ENCODE results near the gene BIRC6.
"Not testable (repeated sequence)": the region's sequence is repeated elsewhere in the genome, so short reads cannot be mapped to it uniquely, and the experiment has no call there.

The BIRC6 gene

DNA sequence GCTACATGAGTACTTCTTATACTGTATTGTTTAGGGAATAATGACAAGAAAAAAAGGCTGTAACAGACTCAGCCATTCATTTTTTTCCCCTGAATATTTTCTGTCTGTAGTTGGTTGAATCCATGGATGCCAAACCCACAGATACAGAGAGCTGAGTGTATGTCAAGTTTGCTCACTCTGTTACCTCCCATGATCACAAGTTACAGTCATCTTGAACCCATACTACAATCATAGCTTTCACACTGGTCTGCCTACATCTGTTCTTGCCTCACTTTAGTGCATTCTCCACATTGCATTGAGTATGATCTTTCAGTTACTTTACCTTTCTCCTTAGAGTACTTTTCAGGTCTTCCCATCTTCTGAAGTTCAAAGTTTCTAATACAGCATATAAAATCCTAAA is 94.0 kb downstream of the BIRC6 start:
- H3K9me3 ChIP-seq (ENCODE audit: control insufficient read depth in 2 of 2, low read length in 2 of 2), result no peaks in the 10 kb centered on the region
- H3K4me1 ChIP-seq (ENCODE audit: control insufficient read depth, insufficient read depth, low read length), result no peaks in the 10 kb centered on the region
- H3K36me3 ChIP-seq (ENCODE audit: control insufficient read depth in 2 of 2, insufficient read depth in 2 of 2, low read length in 2 of 2), result peaks cover 16 to 18% of the 10 kb centered on the region in 2 donors
- no peak overlapping the region for H3K9ac ChIP-seq (ENCODE audit: low read length in 2 of 2)
- no peak overlapping the region for H3K27ac ChIP-seq (ENCODE audit: low read length)
- no peak overlapping the region for H3K4me3 ChIP-seq (ENCODE audit: low read length in 2 of 2)
- H3K27me3 ChIP-seq (ENCODE audit: control insufficient read depth in 1 of 2, insufficient read depth in 2 of 2, low read length in 2 of 2), result no peaks in the 10 kb centered on the region

DNA sequence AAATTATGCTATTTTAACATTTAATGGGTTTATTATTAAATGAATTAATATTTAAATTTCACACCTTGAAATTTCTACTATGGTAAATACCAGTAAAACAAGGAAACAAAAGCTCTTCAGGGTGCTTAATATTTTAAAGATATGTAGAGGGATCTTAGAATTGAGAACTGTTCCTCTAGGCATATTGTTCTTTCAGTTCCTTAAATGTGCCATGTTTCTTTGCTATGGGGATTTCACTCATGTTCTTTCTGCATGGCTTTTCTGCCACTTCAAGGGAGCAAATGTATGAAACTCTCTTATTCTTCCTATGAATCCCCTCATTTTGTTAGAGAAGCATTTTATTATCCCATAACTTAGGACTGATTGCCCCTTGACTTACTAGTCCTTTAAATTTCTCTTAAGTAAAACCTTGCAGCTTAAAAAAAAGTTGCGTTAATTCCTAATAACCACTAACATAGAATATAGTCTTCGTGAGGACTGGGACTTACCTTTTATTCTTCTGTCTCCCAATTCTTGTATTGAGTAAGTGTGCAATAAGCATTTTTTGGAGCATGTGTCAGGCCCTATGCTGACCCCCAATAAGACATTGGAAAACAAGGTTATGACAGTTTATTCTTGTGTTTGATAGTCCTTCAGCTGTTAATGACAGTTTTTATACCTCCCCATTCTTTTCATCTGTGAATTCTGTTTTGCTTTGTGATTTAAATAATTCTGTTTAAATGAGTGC is 95.7 kb downstream of the BIRC6 start:
- Histone ChIP-seq H3K4me3 (ENCODE audit: low read length in 2 of 2) (no peak overlapping the region), H3K27ac (ENCODE audit: low read length) (no peak overlapping the region), H3K4me1 (ENCODE audit: control insufficient read depth, insufficient read depth, low read length) (no peaks in the 10 kb centered on the region), H3K9ac (ENCODE audit: low read length in 2 of 2) (no peak overlapping the region), H3K36me3 (ENCODE audit: control insufficient read depth in 2 of 2, insufficient read depth in 2 of 2, low read length in 2 of 2) (peaks cover 11 to 18% of the 10 kb centered on the region in 2 donors), H3K27me3 (ENCODE audit: control insufficient read depth in 1 of 2, insufficient read depth in 2 of 2, low read length in 2 of 2) (no peaks in the 10 kb centered on the region), H3K9me3 (ENCODE audit: control insufficient read depth in 2 of 2, low read length in 2 of 2) (no peaks in the 10 kb centered on the region)

DNA sequence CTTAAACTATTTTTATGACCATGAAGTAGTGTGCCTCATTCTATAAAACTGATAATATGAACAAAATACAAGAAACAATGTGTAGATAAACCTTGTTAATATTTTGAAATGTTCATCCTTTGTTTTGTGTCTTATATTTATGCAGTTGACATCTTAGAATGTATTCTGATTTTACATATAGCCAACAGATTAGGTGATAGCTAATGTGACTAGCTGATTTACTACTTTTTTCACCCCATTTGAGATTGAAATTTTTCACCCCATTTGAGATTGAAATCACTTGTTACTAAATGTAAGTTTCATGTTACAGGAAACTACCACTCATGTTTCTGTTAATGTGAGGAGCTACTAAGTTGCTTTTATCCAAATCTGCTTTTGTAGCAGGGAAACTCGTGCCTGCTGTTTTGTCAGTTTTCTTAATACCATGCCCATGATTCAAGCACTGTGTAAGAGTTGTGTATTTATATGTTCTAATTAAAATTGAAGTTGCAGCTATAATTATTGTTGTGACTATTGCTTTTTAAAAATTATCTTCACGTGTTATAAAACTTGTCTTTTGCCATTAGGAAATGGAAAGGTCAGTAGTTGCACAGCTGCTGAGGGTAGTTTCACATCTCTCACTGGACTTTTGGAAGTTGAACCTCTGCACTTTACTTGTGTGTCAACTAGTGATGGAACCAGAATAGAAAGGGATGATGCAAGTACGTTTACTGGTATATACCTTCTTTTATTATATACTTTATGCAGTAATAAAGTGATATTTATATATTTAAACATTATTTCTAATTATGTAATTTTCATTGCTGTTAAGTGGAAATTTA is 96.6 kb downstream of the BIRC6 start:
- no peak overlapping the region for H3K9ac ChIP-seq (ENCODE audit: low read length in 2 of 2)
- no peaks in the 10 kb centered on the region for H3K27me3 ChIP-seq (ENCODE audit: control insufficient read depth in 1 of 2, insufficient read depth in 2 of 2, low read length in 2 of 2)
- no peaks in the 10 kb centered on the region for H3K4me1 ChIP-seq (ENCODE audit: control insufficient read depth, insufficient read depth, low read length)
- no peak overlapping the region for H3K4me3 ChIP-seq (ENCODE audit: low read length in 2 of 2)
- H3K36me3 ChIP-seq (ENCODE audit: control insufficient read depth in 2 of 2, insufficient read depth in 2 of 2, low read length in 2 of 2), result peaks cover 11 to 18% of the 10 kb centered on the region in 2 donors
- H3K9me3 ChIP-seq (ENCODE audit: control insufficient read depth in 2 of 2, low read length in 2 of 2), result no peaks in the 10 kb centered on the region
- no peak overlapping the region for H3K27ac ChIP-seq (ENCODE audit: low read length)

DNA sequence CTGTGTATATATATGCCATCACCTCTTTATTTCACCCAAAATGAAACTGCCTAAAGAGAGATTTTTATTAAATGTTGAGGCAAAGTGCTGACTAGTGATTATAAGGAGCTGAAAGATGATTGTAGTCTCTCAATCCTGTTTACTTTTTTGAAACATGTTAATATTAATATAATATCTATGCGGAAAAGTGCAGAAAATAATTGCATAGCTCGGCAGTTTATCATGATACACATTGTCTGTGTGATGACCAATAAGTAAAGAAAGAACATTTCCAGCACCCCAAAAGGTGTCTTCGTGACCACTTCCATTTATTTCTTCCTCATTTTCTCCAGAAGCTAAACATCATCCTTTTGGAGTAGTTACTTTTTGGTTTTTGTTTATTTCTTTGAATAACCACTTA is 99.0 kb downstream of the BIRC6 start:
- Histone ChIP-seq H3K4me1 (ENCODE audit: control insufficient read depth, insufficient read depth, low read length) (no peaks in the 10 kb centered on the region), H3K27ac (ENCODE audit: low read length) (no peak overlapping the region), H3K4me3 (ENCODE audit: low read length in 2 of 2) (no peak overlapping the region), H3K36me3 (ENCODE audit: control insufficient read depth in 2 of 2, insufficient read depth in 2 of 2, low read length in 2 of 2) (peaks cover 2 to 7% of the 10 kb centered on the region in 2 donors), H3K9me3 (ENCODE audit: control insufficient read depth in 2 of 2, low read length in 2 of 2) (no peaks in the 10 kb centered on the region), H3K9ac (ENCODE audit: low read length in 2 of 2) (no peak overlapping the region), H3K27me3 (ENCODE audit: control insufficient read depth in 1 of 2, insufficient read depth in 2 of 2, low read length in 2 of 2) (no peaks in the 10 kb centered on the region)

DNA sequence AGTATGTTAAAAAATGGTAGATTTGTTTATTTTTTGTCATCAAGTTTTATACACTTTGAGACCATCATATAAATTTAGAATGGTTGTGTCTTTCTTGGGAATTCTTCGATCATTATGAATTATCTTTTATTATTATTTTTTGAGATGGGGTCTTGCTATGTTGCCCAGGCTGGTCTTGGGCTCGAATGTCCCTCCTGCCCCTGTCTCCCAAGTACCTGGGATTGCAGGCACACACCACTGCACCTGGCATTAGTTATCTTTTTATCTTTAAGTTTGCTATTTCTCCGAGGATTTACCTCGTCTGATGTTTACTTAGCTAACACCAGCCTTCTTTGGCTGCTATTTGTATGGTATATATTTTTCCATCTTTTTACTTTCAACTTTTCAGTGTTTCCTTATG is 100.0 kb downstream of the BIRC6 start:
- no peak overlapping the region for H3K27ac ChIP-seq (ENCODE audit: low read length)
- H3K27me3 ChIP-seq (ENCODE audit: control insufficient read depth in 1 of 2, insufficient read depth in 2 of 2, low read length in 2 of 2), result no peaks in the 10 kb centered on the region
- H3K4me3 ChIP-seq (ENCODE audit: low read length in 2 of 2), result no peak overlapping the region
- H3K9me3 ChIP-seq (ENCODE audit: control insufficient read depth in 2 of 2, low read length in 2 of 2), result no peaks in the 10 kb centered on the region
- no peak overlapping the region for H3K9ac ChIP-seq (ENCODE audit: low read length in 2 of 2)
- H3K4me1 ChIP-seq (ENCODE audit: control insufficient read depth, insufficient read depth, low read length), result no peaks in the 10 kb centered on the region
- no peaks in the 10 kb centered on the region for H3K36me3 ChIP-seq (ENCODE audit: control insufficient read depth in 2 of 2, insufficient read depth in 2 of 2, low read length in 2 of 2)

DNA sequence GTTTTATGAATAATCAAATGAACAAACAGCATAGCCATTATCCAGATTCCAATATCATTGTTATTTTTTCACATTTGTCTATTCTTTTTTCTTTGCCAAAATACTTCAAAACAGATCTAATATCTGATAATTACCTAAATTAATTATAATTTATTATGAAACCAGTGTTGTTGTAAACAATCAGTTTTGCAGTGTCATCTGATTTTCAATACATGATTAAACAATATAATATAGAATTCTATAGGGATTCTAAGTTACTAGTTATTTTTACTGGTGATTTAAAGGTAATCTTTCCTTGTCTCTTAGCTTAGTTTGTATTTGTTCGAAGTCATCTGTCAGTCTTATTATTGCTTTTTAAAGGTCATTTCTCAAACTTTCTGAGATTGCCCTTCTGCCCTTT is 101.0 kb downstream of the BIRC6 start:
- Histone ChIP-seq H3K9me3 (ENCODE audit: control insufficient read depth in 2 of 2, low read length in 2 of 2) (no peaks in the 10 kb centered on the region), H3K9ac (ENCODE audit: low read length in 2 of 2) (no peak overlapping the region), H3K27me3 (ENCODE audit: control insufficient read depth in 1 of 2, insufficient read depth in 2 of 2, low read length in 2 of 2) (no peaks in the 10 kb centered on the region), H3K27ac (ENCODE audit: low read length) (no peak overlapping the region), H3K36me3 (ENCODE audit: control insufficient read depth in 2 of 2, insufficient read depth in 2 of 2, low read length in 2 of 2) (no peaks in the 10 kb centered on the region), H3K4me3 (ENCODE audit: low read length in 2 of 2) (no peak overlapping the region), H3K4me1 (ENCODE audit: control insufficient read depth, insufficient read depth, low read length) (no peaks in the 10 kb centered on the region)

DNA sequence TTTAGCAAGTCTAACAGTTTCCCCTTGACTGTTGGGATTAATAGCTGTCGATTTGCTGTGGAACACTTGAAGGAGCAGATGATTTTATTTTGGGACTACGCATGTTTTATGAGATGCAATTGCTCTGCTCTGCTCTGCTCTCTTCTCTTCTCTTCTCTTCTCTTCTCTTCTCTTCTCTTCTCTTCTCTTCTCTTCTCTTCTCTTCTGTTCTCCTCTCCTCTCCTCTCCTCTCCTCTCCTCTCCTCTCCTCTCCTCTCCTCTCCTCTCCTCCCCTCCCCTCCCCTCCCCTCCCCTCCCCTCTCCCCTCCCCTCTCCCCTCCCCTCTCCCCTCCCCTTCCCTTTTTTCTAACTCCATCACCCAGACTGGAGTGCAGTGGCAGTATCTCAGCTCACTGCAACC is 104.0 kb downstream of the BIRC6 start:
- not testable (repeated sequence) for H3K9me3 ChIP-seq (ENCODE audit: control insufficient read depth in 2 of 2, low read length in 2 of 2); H3K4me1 ChIP-seq (ENCODE audit: control insufficient read depth, insufficient read depth, low read length); H3K9ac ChIP-seq (ENCODE audit: low read length in 2 of 2); H3K27ac ChIP-seq (ENCODE audit: low read length); H3K4me3 ChIP-seq (ENCODE audit: low read length in 2 of 2); H3K27me3 ChIP-seq (ENCODE audit: control insufficient read depth in 1 of 2, insufficient read depth in 2 of 2, low read length in 2 of 2)
- peaks cover 10 to 12% of the 10 kb centered on the region in 2 donors for H3K36me3 ChIP-seq (ENCODE audit: control insufficient read depth in 2 of 2, insufficient read depth in 2 of 2, low read length in 2 of 2)

DNA sequence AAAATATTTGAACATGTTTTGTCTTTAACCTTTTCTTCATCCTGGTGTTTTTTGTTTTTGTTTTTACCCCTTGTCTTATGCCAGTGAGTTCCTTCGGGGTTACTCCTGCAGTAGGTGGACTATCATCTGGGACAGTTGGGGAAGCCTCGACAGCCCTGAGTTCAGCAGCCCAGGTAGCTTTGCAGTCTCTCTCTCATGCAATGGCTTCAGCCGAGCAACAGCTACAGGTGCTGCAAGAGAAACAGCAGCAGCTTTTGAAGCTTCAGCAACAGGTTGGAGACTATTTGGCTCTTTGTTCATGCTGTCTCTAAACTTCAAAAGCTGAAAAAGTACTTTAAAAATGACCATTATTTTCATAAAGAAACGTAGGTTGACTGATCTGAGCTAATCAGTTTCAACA is 106.3 kb downstream of the BIRC6 start:
- Histone ChIP-seq H3K9ac (ENCODE audit: low read length in 2 of 2) (no peak overlapping the region), H3K36me3 (ENCODE audit: control insufficient read depth in 2 of 2, insufficient read depth in 2 of 2, low read length in 2 of 2) (peaks cover 12 to 14% of the 10 kb centered on the region in 2 donors), H3K27me3 (ENCODE audit: control insufficient read depth in 1 of 2, insufficient read depth in 2 of 2, low read length in 2 of 2) (no peaks in the 10 kb centered on the region), H3K27ac (ENCODE audit: low read length) (no peak overlapping the region), H3K4me3 (ENCODE audit: low read length in 2 of 2) (no peak overlapping the region), H3K9me3 (ENCODE audit: control insufficient read depth in 2 of 2, low read length in 2 of 2) (no peaks in the 10 kb centered on the region), H3K4me1 (ENCODE audit: control insufficient read depth, insufficient read depth, low read length) (no peaks in the 10 kb centered on the region)

DNA sequence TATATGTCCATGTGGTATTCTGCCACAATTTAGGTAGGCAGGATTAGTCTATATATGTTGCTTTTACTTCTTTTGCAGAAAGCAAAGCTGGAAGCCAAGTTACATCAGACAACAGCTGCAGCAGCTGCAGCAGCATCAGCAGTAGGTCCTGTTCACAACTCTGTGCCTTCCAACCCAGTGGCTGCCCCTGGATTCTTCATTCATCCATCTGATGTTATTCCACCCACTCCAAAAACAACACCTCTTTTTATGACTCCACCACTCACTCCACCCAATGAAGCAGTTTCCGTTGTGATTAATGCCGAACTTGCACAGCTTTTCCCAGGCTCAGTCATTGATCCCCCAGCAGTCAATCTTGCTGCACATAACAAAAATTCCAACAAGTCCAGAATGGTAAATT is 107.6 kb downstream of the BIRC6 start:
- H3K4me1 ChIP-seq (ENCODE audit: control insufficient read depth, insufficient read depth, low read length), result no peaks in the 10 kb centered on the region
- H3K4me3 ChIP-seq (ENCODE audit: low read length in 2 of 2), result no peak overlapping the region
- H3K27ac ChIP-seq (ENCODE audit: low read length), result no peak overlapping the region
- peaks cover 22 to 24% of the 10 kb centered on the region in 2 donors for H3K36me3 ChIP-seq (ENCODE audit: control insufficient read depth in 2 of 2, insufficient read depth in 2 of 2, low read length in 2 of 2)
- H3K9ac ChIP-seq (ENCODE audit: low read length in 2 of 2), result no peak overlapping the region
- H3K27me3 ChIP-seq (ENCODE audit: control insufficient read depth in 1 of 2, insufficient read depth in 2 of 2, low read length in 2 of 2), result no peaks in the 10 kb centered on the region
- no peaks in the 10 kb centered on the region for H3K9me3 ChIP-seq (ENCODE audit: control insufficient read depth in 2 of 2, low read length in 2 of 2)

DNA sequence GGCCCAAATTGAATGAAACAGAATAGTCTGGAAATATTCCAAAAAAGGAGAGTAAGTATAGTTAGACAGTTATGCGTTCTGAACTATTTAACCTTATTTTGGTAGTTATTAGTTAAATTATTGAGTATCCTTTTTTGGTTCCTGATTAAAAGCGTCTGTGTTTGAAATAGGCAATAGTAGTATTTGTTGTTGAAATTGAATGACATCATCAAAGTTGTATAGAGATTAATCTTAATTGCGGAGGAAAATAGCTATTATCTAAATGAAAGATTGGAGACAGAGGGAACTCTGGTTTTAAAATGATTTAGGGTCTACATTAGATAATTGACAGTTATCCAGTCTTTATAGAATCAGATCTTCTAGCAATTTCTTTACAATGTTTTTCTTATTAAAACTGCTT is 115.8 kb downstream of the BIRC6 start:
- H3K27ac ChIP-seq (ENCODE audit: low read length), result no peak overlapping the region
- no peaks in the 10 kb centered on the region for H3K27me3 ChIP-seq (ENCODE audit: control insufficient read depth in 1 of 2, insufficient read depth in 2 of 2, low read length in 2 of 2)
- H3K9ac ChIP-seq (ENCODE audit: low read length in 2 of 2), result no peak overlapping the region
- H3K4me3 ChIP-seq (ENCODE audit: low read length in 2 of 2), result no peak overlapping the region
- H3K36me3 ChIP-seq (ENCODE audit: control insufficient read depth in 2 of 2, insufficient read depth in 2 of 2, low read length in 2 of 2), result peaks cover 17 to 24% of the 10 kb centered on the region in 2 donors
- H3K9me3 ChIP-seq (ENCODE audit: control insufficient read depth in 2 of 2, low read length in 2 of 2), result no peaks in the 10 kb centered on the region
- H3K4me1 ChIP-seq (ENCODE audit: control insufficient read depth, insufficient read depth, low read length), result no peaks in the 10 kb centered on the region

DNA sequence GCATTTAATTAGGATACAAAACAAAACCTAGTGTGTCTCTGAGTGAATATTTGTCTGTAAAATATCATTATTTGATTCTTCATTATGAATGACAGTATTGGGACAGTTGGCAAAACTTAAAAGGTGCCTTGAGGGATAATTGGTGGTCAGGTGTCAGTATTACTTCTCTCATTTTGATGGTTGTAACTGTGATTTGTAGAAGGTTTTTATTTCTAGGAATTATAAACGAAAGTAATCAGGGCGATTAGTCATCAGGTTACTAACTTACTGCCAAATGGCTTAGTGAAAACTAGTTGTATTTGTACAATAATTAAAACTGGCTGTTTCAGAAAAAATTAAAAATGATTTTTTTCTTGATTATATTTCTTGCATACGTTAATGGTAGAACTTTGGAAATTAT is 117.6 kb downstream of the BIRC6 start:
- Histone ChIP-seq H3K27ac (ENCODE audit: low read length) (no peak overlapping the region), H3K27me3 (ENCODE audit: control insufficient read depth in 1 of 2, insufficient read depth in 2 of 2, low read length in 2 of 2) (no peaks in the 10 kb centered on the region), H3K4me3 (ENCODE audit: low read length in 2 of 2) (no peak overlapping the region), H3K9ac (ENCODE audit: low read length in 2 of 2) (no peak overlapping the region), H3K36me3 (ENCODE audit: control insufficient read depth in 2 of 2, insufficient read depth in 2 of 2, low read length in 2 of 2) (peaks cover 11 to 18% of the 10 kb centered on the region in 2 donors), H3K4me1 (ENCODE audit: control insufficient read depth, insufficient read depth, low read length) (no peaks in the 10 kb centered on the region), H3K9me3 (ENCODE audit: control insufficient read depth in 2 of 2, low read length in 2 of 2) (no peaks in the 10 kb centered on the region)
